Measurements from ENCODE around the gene P3H3. TPM values are rescaled to one million over a fixed set of nuclear protein-coding genes. Genes with fewer than 3 reads are reported as not detected.

Gene P3H3
- total and polyA plus RNA-seq, 9 of the 15 experiments (the other 6 are each of a cell fraction or from before 2014, with no cell fraction given) = 0.03 to 15.0 (median 4.8) TPM

DNA sequence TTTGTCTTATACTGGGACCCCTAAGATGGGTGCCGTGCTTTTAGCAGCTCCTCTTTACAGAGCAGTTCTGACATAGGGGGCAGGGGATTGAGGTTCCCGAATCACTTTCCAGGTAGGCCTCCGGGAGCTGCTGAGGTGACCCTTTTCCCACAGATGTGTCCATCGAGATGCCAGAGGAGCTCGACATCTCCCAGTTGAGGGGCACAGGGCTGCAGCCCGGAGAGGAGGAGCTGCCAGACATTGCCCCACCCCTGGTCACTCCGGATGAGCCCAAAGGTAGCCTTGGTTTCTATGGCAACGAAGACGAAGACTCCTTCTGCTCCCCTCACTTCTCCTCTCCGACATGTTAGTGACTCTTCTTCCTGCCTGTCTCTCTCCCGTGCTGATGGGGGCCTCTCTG, 34.8 kb downstream of the P3H3 start:
- intact Hi-C loops (cut with micrococcal nuclease) = no loop called here
- Histone ChIP-seq H3K79me2 (ENCODE audit: control insufficient read depth, insufficient read depth, low read length) (peaks cover 12% of the 10 kb centered on the region), H3K9ac (ENCODE audit: insufficient read depth in 1 of 2, low read depth in 2 of 2, low read length in 2 of 2) (no peak overlapping the region), H2AFZ (ENCODE audit: low read depth, low read length) (no peak overlapping the region), H3K4me2 (ENCODE audit: insufficient read depth, low read length) (no peak overlapping the region), H3K27me3 (ENCODE audit: control insufficient read depth in 2 of 2, insufficient read depth in 2 of 2, low read length in 2 of 2) (no peaks in the 10 kb centered on the region), H3K27ac (ENCODE audit: extremely low read depth, low read depth, low read length) (no peak overlapping the region), H3K4me3 (no peak overlapping the region), H4K20me1 (replicated peaks; ENCODE audit: control insufficient read depth, insufficient read depth, low read length) (peaks cover 1% of the 10 kb centered on the region; the same call in 1 of the 2 replicates), H3K9me3 (replicated peaks; ENCODE audit: control insufficient read depth, insufficient read depth, low read depth, low read length) (no peaks in the 10 kb centered on the region), H3K9me1 (ENCODE audit: control insufficient read depth, insufficient read depth, low read length) (no peaks in the 10 kb centered on the region), H3K36me3 (ENCODE audit: control insufficient read depth, insufficient read depth, low read length) (peaks cover 72% of the 10 kb centered on the region), H3K4me1 (replicated peaks in 1 of 2; ENCODE audit: control insufficient read depth in 2 of 2, insufficient read depth in 2 of 2, low read length in 2 of 2) (peaks cover 12 to 20% of the 10 kb centered on the region in 2 experiments; a peak in 4 of 5 replicates)
- ChIA-PET POLR2A (interaction anchor here (1.4 to 11.3 kb wide), 2 partner anchors 9 kb away, joined by 3 to 174 read pairs; partner anchors contain the start of genes CDCA3 and USP5), CTCF (ENCODE audit: low intra/inter-chr PET ratio) (no interaction called here)
- ATAC-seq (no peak), DNase-seq (ENCODE audit: extremely low read depth in 1 of 4, low spot score in 3 of 4) (no peak), FAIRE-seq (no peak)
- BruUV-seq (replicated peaks) = no TSS peak
- TF ChIP-seq FOXA3 (CRISPR knock-in tag; conservative IDR thresholded peaks at IDR 0.05 in 1 of 2, IDR thresholded peaks at IDR 0.05 in 1 of 2) (no peak), ZNF57 (CRISPR knock-in tag; IDR thresholded peaks at IDR 0.05) (no peak), ZFX (CRISPR knock-in tag; IDR thresholded peaks at IDR 0.05) (no peak), RAD51 (IDR thresholded peaks at IDR 0.05; ENCODE audit: borderline replicate concordance, low read depth) (no peak), EZH2 (IDR thresholded peaks at IDR 0.05; ENCODE audit: borderline replicate concordance, low read depth, low read length) (no peak), KAT2B (IDR thresholded peaks at IDR 0.05; ENCODE audit: low read depth, low read length) (no peak), GATAD2B (IDR thresholded peaks at IDR 0.05; ENCODE audit: borderline replicate concordance) (no peak), ZNF282 (CRISPR knock-in tag; IDR thresholded peaks at IDR 0.05) (no peak), PPARD (CRISPR knock-in tag; IDR thresholded peaks at IDR 0.05) (no peak), ZNF695 (CRISPR knock-in tag; IDR thresholded peaks at IDR 0.05) (no peak), FOXA1 (IDR thresholded peaks at IDR 0.05; ENCODE audit: borderline replicate concordance) (no peak), ZBTB8A (IDR thresholded peaks at IDR 0.05; ENCODE audit: partially characterized antibody) (no peak)
- TF ChIP-seq, protein P1, sequence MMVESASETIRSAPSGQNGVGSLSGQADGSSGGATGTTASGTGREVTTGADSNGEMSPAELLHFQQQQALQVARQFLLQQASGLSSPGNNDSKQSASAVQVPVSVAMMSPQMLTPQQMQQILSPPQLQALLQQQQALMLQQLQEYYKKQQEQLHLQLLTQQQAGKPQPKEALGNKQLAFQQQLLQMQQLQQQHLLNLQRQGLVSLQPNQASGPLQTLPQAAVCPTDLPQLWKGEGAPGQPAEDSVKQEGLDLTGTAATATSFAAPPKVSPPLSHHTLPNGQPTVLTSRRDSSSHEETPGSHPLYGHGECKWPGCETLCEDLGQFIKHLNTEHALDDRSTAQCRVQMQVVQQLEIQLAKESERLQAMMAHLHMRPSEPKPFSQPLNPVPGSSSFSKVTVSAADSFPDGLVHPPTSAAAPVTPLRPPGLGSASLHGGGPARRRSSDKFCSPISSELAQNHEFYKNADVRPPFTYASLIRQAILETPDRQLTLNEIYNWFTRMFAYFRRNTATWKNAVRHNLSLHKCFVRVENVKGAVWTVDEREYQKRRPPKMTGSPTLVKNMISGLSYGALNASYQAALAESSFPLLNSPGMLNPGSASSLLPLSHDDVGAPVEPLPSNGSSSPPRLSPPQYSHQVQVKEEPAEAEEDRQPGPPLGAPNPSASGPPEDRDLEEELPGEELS (CRISPR knock-in tag; IDR thresholded peaks at IDR 0.05; ENCODE audit: borderline replicate concordance) = no peak
- in situ Hi-C loops (cut with MboI) = no loop called here
- 80% methylated on average over 7 of the region's 11 CpGs for WGBS (ENCODE audit: insufficient coverage, low coverage, missing lambda C conversion rate)

All from K562 (cell line).